HCT116 (cell line): Measurements from ENCODE around the gene KCNC3. TPM values are rescaled to one million over a fixed set of nuclear protein-coding genes. Genes with fewer than 3 reads are reported as not detected.

Experiments
- ATAC-seq: fragments of 200-7000 bp; cut with Tn5 transposase; 2 replicates; pipeline ENCODE4 v1.9.1; 2020; ENCODE audit warnings: mild to moderate bottlenecking, moderate library complexity
- BruUV-seq: library from RNA; stranded (reverse); fragments of 400-500 nt; replicated peaks from 2 replicates; lab custom pipeline; 2021; lab: Mats Ljungman, UMichigan
- CTCF ChIA-PET: fragments of 300-600 bp; sonication (Branson Sonifier 250); formaldehyde crosslinking; loops from one replicate; lab custom pipeline; 2021; ENCODE audit warnings: antibody characterized with exemption; lab: Charles Lee
- POLR2A ChIA-PET: fragments of 300-600, 350-600 bp; sonication (Branson Sonifier 250); formaldehyde crosslinking; loops from one replicate; lab custom pipeline; 2021; ENCODE audit warnings: antibody characterized with exemption; lab: Charles Lee
- RAD21 ChIA-PET, 2 experiments: fragments of 300-600 bp; sonication (Branson Sonifier 250); formaldehyde crosslinking; loops; one replicate each; lab custom pipeline; 2023; ENCODE audit warnings: low total read pairs in 2 of 2; ENCODE audit not compliant: uncharacterized antibody in 2 of 2, unreplicated experiment in 2 of 2, low non-redundant PET in 1 of 2; lab: Charles Lee
- DNase-seq: peaks from one replicate; pipeline ENCODE4 v3.0.0-alpha.2; 2010; ENCODE audit warnings: low read depth, low spot score
- H2AFZ ChIP-seq: fragments of 200-600 bp; shearing (Covaris generic), sonication (generic); 2 replicates; pipeline ENCODE4 v1.6.1; 2017; ENCODE audit warnings: low read depth, mixed run types, mixed read lengths, antibody characterized with exemption, low read length; ENCODE audit not compliant: poor library complexity, severe bottlenecking
- H3K27ac ChIP-seq: 2 replicates; pipeline ENCODE4 v1.5.1; 2012; ENCODE audit warnings: low read depth, low read length
- H3K27me3 ChIP-seq: fragments of 200-600 bp; sonication (generic); 2 replicates; pipeline ENCODE4 v1.6.1; 2016; ENCODE audit warnings: mixed run types, low read length, mixed read lengths; ENCODE audit not compliant: insufficient read depth
- H3K36me3 ChIP-seq, 2 experiments: fragments of 200-500 bp in 1 of 2; fragments of 200-600 bp in 1 of 2; sonication (Bioruptor generic) in 1 of 2; sonication (generic) in 1 of 2; 2 replicates each; pipeline versions ENCODE4 v1.5.1 to v1.6.1; 2014 to 2016; ENCODE audit warnings: low read length in 2 of 2, inconsistent platforms in 1 of 2, mixed read lengths in 1 of 2, mixed run types in 1 of 2; ENCODE audit not compliant: insufficient read depth in 2 of 2, control insufficient read depth in 1 of 2
- H3K4me1 ChIP-seq, 2 experiments: fragments of 200-600 bp in 1 of 2; sonication (generic) in 1 of 2; 2 replicates each; pipeline versions ENCODE4 v1.5.1 to v1.6.1; 2012 to 2017; ENCODE audit warnings: low read length in 2 of 2, inconsistent platforms in 1 of 2, mild to moderate bottlenecking in 1 of 2, mixed read lengths in 1 of 2, mixed run types in 1 of 2, moderate library complexity in 1 of 2; ENCODE audit not compliant: insufficient read depth in 2 of 2, control insufficient read depth in 1 of 2
- H3K4me2 ChIP-seq: fragments of 200-600 bp; sonication (generic); 2 replicates; pipeline ENCODE4 v1.6.1; 2017; ENCODE audit warnings: mixed run types, low read length, mixed read lengths
- H3K4me3 ChIP-seq, 2 experiments: fragments of 200-600 bp in 1 of 2; sonication (generic) in 1 of 2; replicated peaks in 1 of 2; 2 replicates each; pipeline ENCODE4 v1.5.1; 2011 to 2016; ENCODE audit warnings: low read length in 2 of 2, control low read depth in 1 of 2, low read depth in 1 of 2, mild to moderate bottlenecking in 1 of 2, mixed read lengths in 1 of 2, mixed run types in 1 of 2
- H3K79me2 ChIP-seq: fragments of 200-600 bp; sonication (generic); 2 replicates; pipeline ENCODE4 v1.6.1; 2017; ENCODE audit warnings: mild to moderate bottlenecking, mixed run types, low read length, moderate library complexity, mixed read lengths; ENCODE audit not compliant: insufficient read depth
- H3K9ac ChIP-seq: fragments of 200-600 bp; sonication (generic); 2 replicates; pipeline ENCODE4 v1.6.1; 2016; ENCODE audit warnings: low read length, mixed read lengths
- H3K9me2 ChIP-seq: fragments of 200-600 bp; sonication (generic), shearing (Covaris generic); 2 replicates; pipeline ENCODE4 v1.6.1; 2017; ENCODE audit warnings: mixed run types, mild to moderate bottlenecking, moderate library complexity; ENCODE audit not compliant: insufficient read depth
- H3K9me3 ChIP-seq, 2 experiments: fragments of 200-500 bp in 1 of 2; fragments of 200-600 bp in 1 of 2; sonication (Bioruptor generic) in 1 of 2; sonication (generic) in 1 of 2; 2 replicates each; pipeline ENCODE4 v1.6.1; 2014 to 2017; ENCODE audit warnings: low read length in 2 of 2, mixed read lengths in 2 of 2, inconsistent platforms in 1 of 2, low read depth in 1 of 2, mild to moderate bottlenecking in 1 of 2, mixed run types in 1 of 2, moderate library complexity in 1 of 2; ENCODE audit not compliant: control insufficient read depth in 1 of 2, insufficient read depth in 1 of 2
- H4K20me1 ChIP-seq: fragments of 200-600 bp; sonication (generic), shearing (Covaris generic); 2 replicates; pipeline ENCODE4 v1.6.1; 2017; ENCODE audit warnings: mixed run types, mild to moderate bottlenecking, moderate library complexity; ENCODE audit not compliant: insufficient read depth
- CEBPB ChIP-seq: IDR thresholded peaks from 2 replicates; pipeline ENCODE4 v1.6.1; 2012; ENCODE audit warnings: low read depth
- EZH2 ChIP-seq: fragments of 200-600 bp; sonication (generic); IDR thresholded peaks from 2 replicates; pipeline ENCODE4 v1.6.1; 2017; ENCODE audit warnings: antibody characterized with exemption, mixed run types
- FOSL1 ChIP-seq: IDR thresholded peaks from 2 replicates; pipeline ENCODE4 v1.6.1; 2012; ENCODE audit warnings: low read depth
- POLR2AphosphoS5 ChIP-seq: IDR thresholded peaks from 2 replicates; pipeline ENCODE4 v1.6.1; 2011; ENCODE audit warnings: mild to moderate bottlenecking, low read depth, low read length, moderate library complexity
- YY1 ChIP-seq: IDR thresholded peaks from 2 replicates; pipeline ENCODE4 v1.6.1; 2011; ENCODE audit warnings: low read length, low read depth, moderate library complexity, mild to moderate bottlenecking; ENCODE audit not compliant: insufficient replicate concordance; ENCODE audit errors: extremely low read depth
- ZNF274 ChIP-seq: fragments of 200-500 bp; sonication (Bioruptor generic); IDR thresholded peaks from 2 replicates; pipeline ENCODE4 v1.6.1; 2014; ENCODE audit warnings: mild to moderate bottlenecking, low read depth, low read length, inconsistent platforms
- intact Hi-C: fragments of 100-400 bp; cut with micrococcal nuclease; formaldehyde crosslinking; loops from 2 replicates; pipeline ENCODE4 v1.10.0; 2022
- total RNA-seq: library from RNA; stranded (reverse); gene quantifications from one replicate; pipeline ENCODE4 v1.2.1, GENCODE V29; 2021; ENCODE audit not compliant: unreplicated experiment

KCNC3 gene
- total RNA-seq, 1 experiment from 2014 or later: 6.9 TPM

GRCh38 chr19:50280983-50281382, 48.2 kb downstream of the KCNC3 start:
- Histone ChIP-seq H3K4me2 (no peak overlapping the region), H3K9ac (no peak overlapping the region), H3K27me3 (no peaks in the 10 kb centered on the region), H3K9me2 (no peaks in the 10 kb centered on the region), H3K36me3 (peaks cover 7 to 9% of the 10 kb centered on the region in 2 experiments; a peak in 3 of 4 replicates), H3K27ac (no peak overlapping the region), H2AFZ (no peak overlapping the region), H3K79me2 (no peaks in the 10 kb centered on the region), H3K4me3 (no peak overlapping the region), H4K20me1 (no peaks in the 10 kb centered on the region), H3K4me1 (no peaks in the 10 kb centered on the region), H3K9me3 (peaks cover 0 to 2% of the 10 kb centered on the region in 2 experiments; a peak in 1 of 4 replicates)
- ChIA-PET CTCF (no interaction called here), POLR2A (no interaction called here), RAD21 (no interaction called here)
- no peak for ATAC-seq
- intact Hi-C loops: no loop called here
- DNase-seq: no peak
- BruUV-seq: no TSS peak
- TF ChIP-seq EZH2: no peak
- no peak for TF ChIP-seq POLR2AphosphoS5

GRCh38 chr19:50280074-50280473, 49.1 kb downstream of the KCNC3 start:
- Histone ChIP-seq H3K79me2 (no peaks in the 10 kb centered on the region), H3K36me3 (peaks cover under 1 to 9% of the 10 kb centered on the region in 2 experiments; a peak in 2 of 4 replicates), H3K9me3 (no peaks in the 10 kb centered on the region), H3K9ac (no peak overlapping the region)
- ATAC-seq (no peak), DNase-seq (no peak)
- CTCF ChIA-PET: interaction anchor here (1.9 kb wide), 1 partner anchor 13 kb away, joined by 4 read pairs; no protein-coding TSS in a partner anchor
- POLR2A ChIA-PET: no interaction called here
- TF ChIP-seq FOSL1: no peak
- no peak for TF ChIP-seq CEBPB
- TF ChIP-seq ZNF274: no peak
- TF ChIP-seq YY1: no peak
- TF ChIP-seq, all 23 proteins: peak for 0
- Histone ChIP-seq H2AFZ (no peak overlapping the region), H4K20me1 (no peaks in the 10 kb centered on the region), H3K9me2 (no peaks in the 10 kb centered on the region), H3K27me3 (no peaks in the 10 kb centered on the region), H3K4me1 (no peaks in the 10 kb centered on the region), H3K4me2 (no peak overlapping the region), H3K27ac (no peak overlapping the region), H3K4me3 (no peak overlapping the region)
- RAD21 ChIA-PET: no interaction called here
- intact Hi-C loops: no loop called here
- BruUV-seq: no TSS peak
